OCI-LY7 (cell line): ENCODE measurements around the gene CTSA. TPM values are rescaled to one million over a fixed set of nuclear protein-coding genes. Genes with fewer than 3 reads are reported as not detected.

ENCODE experiments used
- BruUV-seq: library from RNA; stranded (reverse); fragments of 400-500 nt; replicated peaks from 2 replicates; lab custom pipeline; 2021; lab: Mats Ljungman, UMichigan
- CTCF ChIA-PET: fragments of 300-600 bp; sonication (Branson Sonifier 250); formaldehyde crosslinking; loops from one replicate; lab custom pipeline; 2022; ENCODE audit warnings: antibody characterized with exemption; ENCODE audit not compliant: unreplicated experiment; lab: Charles Lee
- POLR2A ChIA-PET: fragments of 300-600 bp; sonication (Branson Sonifier 250); formaldehyde crosslinking; loops from one replicate; lab custom pipeline; 2022; ENCODE audit warnings: antibody characterized with exemption; lab: Charles Lee
- DNase-seq: peaks from one replicate; pipeline ENCODE4 v3.0.0-alpha.2; 2015; ENCODE audit warnings: low spot score
- H2AFZ ChIP-seq: fragments of 200-600 bp; sonication (generic), shearing (Covaris generic); 2 replicates; pipeline ENCODE4 v1.6.1; 2014; ENCODE audit warnings: mild to moderate bottlenecking, antibody characterized with exemption, low read length, moderate library complexity
- H3K27ac ChIP-seq: fragments of 200-600 bp; sonication (generic); 2 replicates; pipeline ENCODE4 v1.5.1; 2014; ENCODE audit warnings: mixed run types, low read depth, mild to moderate bottlenecking, moderate library complexity, low read length, inconsistent platforms; ENCODE audit not compliant: poor library complexity, severe bottlenecking
- H3K36me3 ChIP-seq: fragments of 200-600 bp; sonication (generic); 2 replicates; pipeline ENCODE4 v1.6.1; 2014; ENCODE audit warnings: mild to moderate bottlenecking, antibody characterized with exemption, low read length, moderate library complexity, mixed read lengths; ENCODE audit not compliant: insufficient read depth
- H3K4me1 ChIP-seq: fragments of 200-600 bp; sonication (generic); 2 replicates; pipeline ENCODE4 v1.5.1; 2014; ENCODE audit warnings: mild to moderate bottlenecking, low read length; ENCODE audit not compliant: insufficient read depth, poor library complexity, severe bottlenecking
- H3K4me2 ChIP-seq: fragments of 200-600 bp; sonication (generic); 2 replicates; pipeline ENCODE4 v1.6.1; 2014; ENCODE audit warnings: mild to moderate bottlenecking, low read length
- H3K4me3 ChIP-seq: fragments of 200-600 bp; sonication (generic); 2 replicates; pipeline ENCODE4 v1.5.1; 2014; ENCODE audit warnings: mild to moderate bottlenecking, low read depth, low read length; ENCODE audit not compliant: poor library complexity, severe bottlenecking
- H3K79me2 ChIP-seq: fragments of 200-600 bp; sonication (generic); 2 replicates; pipeline ENCODE4 v1.6.1; 2016; ENCODE audit warnings: low read depth, mild to moderate bottlenecking, low read length, moderate library complexity, mixed read lengths; ENCODE audit not compliant: insufficient read depth
- H3K9me2 ChIP-seq: fragments of 200-600 bp; sonication (generic); 2 replicates; pipeline ENCODE4 v1.6.1; 2016; ENCODE audit warnings: mild to moderate bottlenecking, low read length, mixed read lengths; ENCODE audit not compliant: insufficient read depth
- H3K9me3 ChIP-seq: fragments of 200-600 bp; sonication (generic); 2 replicates; pipeline ENCODE4 v1.6.1; 2014; ENCODE audit warnings: mild to moderate bottlenecking, mixed run types, low read length, mixed read lengths
- H4K20me1 ChIP-seq: fragments of 200-600 bp; sonication (generic); 2 replicates; pipeline ENCODE4 v1.6.1; 2014; ENCODE audit warnings: mild to moderate bottlenecking, antibody characterized with exemption, low read length, moderate library complexity, mixed read lengths; ENCODE audit not compliant: insufficient read depth
- CTCF ChIP-seq: fragments of 200-600 bp; sonication (generic); conservative IDR thresholded peaks from 2 replicates; pipeline ENCODE4 v1.5.1; 2014; ENCODE audit warnings: mild to moderate bottlenecking, antibody characterized with exemption, low read length, moderate library complexity, mixed read lengths
- EZH2phosphoT487 ChIP-seq: fragments of 200-600 bp; sonication (generic); IDR thresholded peaks from 2 replicates; pipeline ENCODE4 v1.6.1; 2018; ENCODE audit warnings: low read depth, borderline replicate concordance, mild to moderate bottlenecking, mixed run types, antibody characterized with exemption, low read length, moderate library complexity, mixed read lengths
- intact Hi-C: fragments of 100-400 bp; cut with micrococcal nuclease; formaldehyde crosslinking; loops from one replicate; pipeline ENCODE4 v1.10.0; 2022; ENCODE audit not compliant: unreplicated experiment
- total RNA-seq, 2 experiments: library from RNA; depleted of rRNA in 1 of 2; stranded (reverse); fragments of >200 nt in 1 of 2; shearing (Covaris generic) in 1 of 2; gene quantifications; 2 replicates each; pipeline ENCODE4 v1.2.3, GENCODE V29; 2014 to 2022

Gene CTSA
- total RNA-seq, 2 experiments from 2014 or later, result 27.1 to 36.4 TPM

GRCh38 chr20:45945678-45946148 lies 54.6 kb downstream of the CTSA start:
- CTCF ChIA-PET, result no interaction called here
- peaks cover 90% of the 10 kb centered on the region for H3K36me3 ChIP-seq
- H3K27ac ChIP-seq, result no peak overlapping the region
- intact Hi-C loops, result no loop called here
- no peak overlapping the region for H2AFZ ChIP-seq
- no peak for DNase-seq
- no peaks in the 10 kb centered on the region for H3K9me3 ChIP-seq
- H3K9me2 ChIP-seq, result no peaks in the 10 kb centered on the region
- no peaks in the 10 kb centered on the region for H4K20me1 ChIP-seq
- no TSS peak for BruUV-seq
- no peak for TF ChIP-seq CTCF
- TF ChIP-seq EZH2phosphoT487, result no peak
- H3K79me2 ChIP-seq, result no peaks in the 10 kb centered on the region
- POLR2A ChIA-PET, result no interaction called here
- no peaks in the 10 kb centered on the region for H3K4me1 ChIP-seq
- no peak overlapping the region for H3K4me2 ChIP-seq
- no peak overlapping the region for H3K4me3 ChIP-seq

GRCh38 chr20:45946149-45946970 lies 55.2 kb downstream of the CTSA start:
- Histone ChIP-seq H3K4me3 (no peak overlapping the region), H3K9me3 (no peaks in the 10 kb centered on the region), H3K79me2 (no peaks in the 10 kb centered on the region), H3K9me2 (no peaks in the 10 kb centered on the region), H3K27ac (no peak overlapping the region), H3K4me1 (peaks cover 3% of the 10 kb centered on the region), H3K4me2 (no peak overlapping the region), H2AFZ (no peak overlapping the region), H3K36me3 (peaks cover 90% of the 10 kb centered on the region), H4K20me1 (no peaks in the 10 kb centered on the region)
- ChIA-PET POLR2A (no interaction called here), CTCF (no interaction called here)
- no peak for TF ChIP-seq EZH2phosphoT487
- intact Hi-C loops, result no loop called here
- no peak for DNase-seq
- no TSS peak for BruUV-seq

- H4K20me1 ChIP-seq, result no peaks in the 10 kb centered on the region
- H3K9me2 ChIP-seq, result no peaks in the 10 kb centered on the region
- BruUV-seq, result TSS peak; percentile 31
- peaks cover 95% of the 10 kb centered on the region for H3K36me3 ChIP-seq
- H3K9me3 ChIP-seq, result no peaks in the 10 kb centered on the region
- no peaks in the 10 kb centered on the region for H3K79me2 ChIP-seq
- CTCF ChIA-PET, result no interaction called here
- no peak for TF ChIP-seq CTCF
- TF ChIP-seq EZH2phosphoT487, result no peak
- POLR2A ChIA-PET, result interaction anchor here (2.0 kb wide), 1 partner anchor 13 kb away, joined by 4 read pairs; the partner anchor contains the start of gene PCIF1
- no peak overlapping the region for H3K27ac ChIP-seq
- H3K4me2 ChIP-seq, result no peak overlapping the region
- intact Hi-C loops, result no loop called here
- no peak overlapping the region for H3K4me3 ChIP-seq
- no peak for DNase-seq
- no peak overlapping the region for H2AFZ ChIP-seq
- peaks cover 8% of the 10 kb centered on the region for H3K4me1 ChIP-seq
Observed at GRCh38 chr20:45947110-45947866, 56.2 kb downstream of the CTSA start.
